ENCODE data around the gene PKMYT1. TPM values are rescaled to one million over a fixed set of nuclear protein-coding genes. Genes with fewer than 3 reads are reported as not detected.
A peak's percentile ranks its signal among the peaks of the same experiment; 100 is the strongest.

PKMYT1 gene
- total and polyA plus RNA-seq, 9 of the 15 experiments (the other 6 are each of a cell fraction or from before 2014, with no cell fraction given): 8.7 to 201 (median 37.8) TPM

- TF ChIP-seq HSF4 (CRISPR knock-in tag; IDR thresholded peaks at IDR 0.05; ENCODE audit: borderline replicate concordance) (no peak), POLR2A (conservative IDR thresholded peaks at IDR 0.05) (peak; percentile 33; the same call in 1 of the 2 replicates), NKRF (IDR thresholded peaks at IDR 0.05; ENCODE audit: borderline replicate concordance) (peak; percentile 68; the same call in 1 of the 2 replicates), ATF3 (IDR thresholded peaks at IDR 0.05) (peak; percentile 96), ATF3 (CRISPR knock-in tag; conservative IDR thresholded peaks at IDR 0.05) (0 out of 2 replicates have a peak, but pooled peaks have one; percentile 11), BCOR (IDR thresholded peaks at IDR 0.05) (0 out of 2 replicates have a peak, but pooled peaks have one; percentile 18), CREB1 (IDR thresholded peaks at IDR 0.05) (peak; percentile 34; the same call in 1 of the 2 replicates), CREB1 (CRISPR knock-in tag; IDR thresholded peaks at IDR 0.05) (peak; percentile 60; the same call in 1 of the 2 replicates), CHD2 (IDR thresholded peaks at IDR 0.05; ENCODE audit: low read depth, low read length) (no peak; the same call in 1 of the 2 replicates), PML (IDR thresholded peaks at IDR 0.05; ENCODE audit: low read length) (0 out of 2 replicates have a peak, but pooled peaks have one; percentile 9), MNT (conservative IDR thresholded peaks at IDR 0.05) (peak; percentile 48 to 61; a peak in 3 of 4 replicates), HBP1 (CRISPR knock-in tag; IDR thresholded peaks at IDR 0.05) (peak; percentile 77; the same call in 1 of the 2 replicates), HNRNPLL (IDR thresholded peaks at IDR 0.05; ENCODE audit: low read depth, low read length, poor library complexity, severe bottlenecking) (no peak), TCFL5 (CRISPR knock-in tag; conservative IDR thresholded peaks at IDR 0.05) (no peak)
- TF ChIP-seq, protein P1, sequence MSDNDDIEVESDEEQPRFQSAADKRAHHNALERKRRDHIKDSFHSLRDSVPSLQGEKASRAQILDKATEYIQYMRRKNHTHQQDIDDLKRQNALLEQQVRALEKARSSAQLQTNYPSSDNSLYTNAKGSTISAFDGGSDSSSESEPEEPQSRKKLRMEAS (CRISPR knock-in tag; IDR thresholded peaks at IDR 0.05): peak; percentile 53
- TF ChIP-seq, protein P2, sequence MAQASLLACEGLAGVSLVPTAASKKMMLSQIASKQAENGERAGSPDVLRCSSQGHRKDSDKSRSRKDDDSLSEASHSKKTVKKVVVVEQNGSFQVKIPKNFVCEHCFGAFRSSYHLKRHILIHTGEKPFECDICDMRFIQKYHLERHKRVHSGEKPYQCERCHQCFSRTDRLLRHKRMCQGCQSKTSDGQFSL (CRISPR knock-in tag; IDR thresholded peaks at IDR 0.05): peak; percentile 93
- TF ChIP-seq, protein P2 (tag; IDR thresholded peaks at IDR 0.05): peak in 1 of 2 experiments; percentile 84; a peak in 2 of 4 replicates
Observed at GRCh38 chr16:3020604-3021448, 40.6 kb upstream of the PKMYT1 start (continued).
